ENCODE measurements around the gene KCND3.

DNA sequence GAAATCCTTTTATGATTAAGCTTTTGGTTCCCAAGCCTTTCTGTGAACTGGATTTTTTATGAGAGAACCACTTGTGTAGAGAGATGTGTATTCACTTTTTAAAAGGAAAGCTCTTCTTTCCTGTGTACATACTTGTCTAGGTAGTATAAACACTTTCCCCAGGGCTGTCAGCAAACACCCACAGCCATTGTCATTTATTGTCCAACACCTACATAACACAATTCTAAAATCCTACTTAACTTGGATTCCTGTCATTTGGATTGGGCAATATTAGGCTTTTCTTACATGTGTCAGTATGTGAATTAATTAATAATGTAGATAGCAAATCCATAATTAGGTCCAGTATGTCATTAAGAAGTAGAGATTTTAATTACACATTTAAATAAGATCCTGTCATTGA, 221.4 kb downstream of the KCND3 start:
- TF ChIP-seq CTCF (conservative IDR thresholded peaks at IDR 0.05) (no peak), ZFX (IDR thresholded peaks at IDR 0.05) (no peak)
